ENCODE results near the gene UBXN1.
"Not testable (repeated sequence)": the region's sequence is repeated elsewhere in the genome, so short reads cannot be mapped to it uniquely, and the experiment has no call there.

The UBXN1 gene

GRCh38 chr11:62664405-62665074 is 14.3 kb downstream of the UBXN1 start:
- Histone ChIP-seq H3K4me3 (peak overlapping the region; percentile 92), H3K36me3 (ENCODE audit: insufficient read depth, low read length) (peaks cover 25% of the 10 kb centered on the region), H3K27ac (peak overlapping the region; percentile 78; the same call in 1 of the 2 replicates), H3K9ac (ENCODE audit: insufficient read length) (peak overlapping the region; percentile 97), H3K9me3 (ENCODE audit: low read depth, low read length) (no peaks in the 10 kb centered on the region)
- no peak for DNase-seq (ENCODE audit: low read depth, low spot score)
- no peak for TF ChIP-seq POLR2AphosphoS5 (IDR thresholded peaks at IDR 0.05; ENCODE audit: borderline replicate concordance, low read depth, low read length)
- no peak for TF ChIP-seq EZH2 (IDR thresholded peaks at IDR 0.05)
- TF ChIP-seq FOXP2 (optimal IDR thresholded peaks at IDR 0.05; ENCODE audit: control extremely low read depth, extremely low read length, insufficient read depth), result no peak

- DNase-seq (ENCODE audit: low read depth, low spot score), result no peak
- no peaks in the 10 kb centered on the region for H3K36me3 ChIP-seq (ENCODE audit: insufficient read depth, low read length)
- TF ChIP-seq FOXP2 (optimal IDR thresholded peaks at IDR 0.05; ENCODE audit: control extremely low read depth, extremely low read length, insufficient read depth) (no peak), POLR2AphosphoS5 (IDR thresholded peaks at IDR 0.05; ENCODE audit: borderline replicate concordance, low read depth, low read length) (no peak), EZH2 (IDR thresholded peaks at IDR 0.05) (no peak)
- H3K27ac ChIP-seq, result no peak overlapping the region
- peak overlapping the region; percentile 3 for H3K9ac ChIP-seq (ENCODE audit: insufficient read length)
- H3K4me3 ChIP-seq, result no peak overlapping the region
- H3K9me3 ChIP-seq (ENCODE audit: low read depth, low read length), result no peaks in the 10 kb centered on the region
Measured at GRCh38 chr11:62656796-62657429, 22.0 kb downstream of the UBXN1 start.

- Histone ChIP-seq H3K36me3 (ENCODE audit: insufficient read depth, low read length) (peaks cover 5% of the 10 kb centered on the region; the same call in 1 of the 2 replicates), H3K9ac (ENCODE audit: insufficient read length) (no peak overlapping the region), H3K9me3 (ENCODE audit: low read depth, low read length) (no peaks in the 10 kb centered on the region), H3K4me3 (no peak overlapping the region), H3K27ac (no peak overlapping the region)
- TF ChIP-seq POLR2AphosphoS5 (IDR thresholded peaks at IDR 0.05; ENCODE audit: borderline replicate concordance, low read depth, low read length) (no peak), EZH2 (IDR thresholded peaks at IDR 0.05) (no peak), FOXP2 (optimal IDR thresholded peaks at IDR 0.05; ENCODE audit: control extremely low read depth, extremely low read length, insufficient read depth) (no peak)
- no peak for DNase-seq (ENCODE audit: low read depth, low spot score)
Measured at GRCh38 chr11:62654297-62654696, 24.6 kb downstream of the UBXN1 start.

GRCh38 chr11:62652161-62653006 is 26.5 kb downstream of the UBXN1 start:
- H3K9ac ChIP-seq (ENCODE audit: insufficient read length), result peak overlapping the region; percentile 92
- H3K4me3 ChIP-seq, result peak overlapping the region; percentile 95
- H3K9me3 ChIP-seq (ENCODE audit: low read depth, low read length), result no peaks in the 10 kb centered on the region
- H3K36me3 ChIP-seq (ENCODE audit: insufficient read depth, low read length), result peaks cover 14% of the 10 kb centered on the region; the same call in 1 of the 2 replicates
- TF ChIP-seq FOXP2 (optimal IDR thresholded peaks at IDR 0.05; ENCODE audit: control extremely low read depth, extremely low read length, insufficient read depth) (no peak), POLR2AphosphoS5 (IDR thresholded peaks at IDR 0.05; ENCODE audit: borderline replicate concordance, low read depth, low read length) (no peak), EZH2 (IDR thresholded peaks at IDR 0.05) (no peak)
- peak overlapping the region; percentile 83 for H3K27ac ChIP-seq
- no peak for DNase-seq (ENCODE audit: low read depth, low spot score)

GRCh38 chr11:62650283-62650682 is 28.6 kb downstream of the UBXN1 start:
- not testable (repeated sequence) for DNase-seq (ENCODE audit: low read depth, low spot score); H3K27ac ChIP-seq; H3K9me3 ChIP-seq (ENCODE audit: low read depth, low read length); H3K4me3 ChIP-seq; H3K9ac ChIP-seq (ENCODE audit: insufficient read length)
- peaks cover 14% of the 10 kb centered on the region; the same call in 1 of the 2 replicates for H3K36me3 ChIP-seq (ENCODE audit: insufficient read depth, low read length)

GRCh38 chr11:62649486-62649885 is 29.4 kb downstream of the UBXN1 start:
- Histone ChIP-seq H3K4me3 (no peak overlapping the region), H3K9ac (ENCODE audit: insufficient read length) (no peak overlapping the region), H3K36me3 (ENCODE audit: insufficient read depth, low read length) (peaks cover 16% of the 10 kb centered on the region; the same call in 1 of the 2 replicates), H3K27ac (no peak overlapping the region), H3K9me3 (ENCODE audit: low read depth, low read length) (no peaks in the 10 kb centered on the region)
- DNase-seq (ENCODE audit: low read depth, low spot score), result no peak
- no peak for TF ChIP-seq EZH2 (IDR thresholded peaks at IDR 0.05)
- no peak for TF ChIP-seq FOXP2 (optimal IDR thresholded peaks at IDR 0.05; ENCODE audit: control extremely low read depth, extremely low read length, insufficient read depth)
- no peak for TF ChIP-seq POLR2AphosphoS5 (IDR thresholded peaks at IDR 0.05; ENCODE audit: borderline replicate concordance, low read depth, low read length)

- Histone ChIP-seq H3K27ac (no peak overlapping the region), H3K36me3 (ENCODE audit: insufficient read depth, low read length) (peaks cover 21% of the 10 kb centered on the region; the same call in 1 of the 2 replicates), H3K9me3 (ENCODE audit: low read depth, low read length) (no peaks in the 10 kb centered on the region), H3K4me3 (no peak overlapping the region), H3K9ac (ENCODE audit: insufficient read length) (no peak overlapping the region)
- TF ChIP-seq EZH2 (IDR thresholded peaks at IDR 0.05) (no peak), FOXP2 (optimal IDR thresholded peaks at IDR 0.05; ENCODE audit: control extremely low read depth, extremely low read length, insufficient read depth) (no peak), POLR2AphosphoS5 (IDR thresholded peaks at IDR 0.05; ENCODE audit: borderline replicate concordance, low read depth, low read length) (no peak; the same call in 1 of the 2 replicates)
- DNase-seq (ENCODE audit: low read depth, low spot score), result no peak
Measured at GRCh38 chr11:62648967-62649364, 29.9 kb downstream of the UBXN1 start.

All from SK-N-MC (cell line).